Cerebellar cortex (tissue), 1 donor: ENCODE data around the gene ABCC4.

Source experiments
- DNase-seq: peaks from one replicate; pipeline ENCODE4 v3.0.0-alpha.2; 2015; ENCODE audit warnings: low spot score

Gene ABCC4

DNA sequence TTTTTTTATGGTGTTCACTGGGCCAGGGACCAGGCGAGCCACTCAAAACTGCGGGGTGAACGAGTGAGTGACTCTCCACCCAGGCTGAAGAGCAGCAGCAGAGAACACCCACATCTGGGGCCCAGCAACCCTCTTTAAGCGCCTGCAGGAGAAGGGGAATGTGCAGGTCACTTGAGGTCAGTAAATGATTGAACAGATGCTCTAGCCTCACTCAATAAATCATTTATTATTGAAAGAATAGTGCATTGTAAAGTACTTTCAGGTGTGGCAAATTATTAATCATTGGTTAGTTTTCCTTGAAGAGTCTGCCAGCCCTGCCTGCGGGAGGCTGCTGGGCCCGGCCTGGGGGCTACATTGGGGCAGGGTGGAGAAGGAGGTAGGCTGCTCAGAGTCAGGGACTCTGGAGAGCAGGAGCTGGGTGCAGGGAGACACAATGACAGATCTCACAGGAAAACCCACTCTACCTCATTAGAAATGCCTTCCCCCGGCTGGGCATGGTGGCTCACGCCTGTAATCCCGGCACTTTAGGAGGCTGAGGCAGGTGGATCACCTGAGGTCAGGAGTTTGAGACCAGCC is 42.5 kb downstream of the ABCC4 start:
- DNase-seq = no peak

DNA sequence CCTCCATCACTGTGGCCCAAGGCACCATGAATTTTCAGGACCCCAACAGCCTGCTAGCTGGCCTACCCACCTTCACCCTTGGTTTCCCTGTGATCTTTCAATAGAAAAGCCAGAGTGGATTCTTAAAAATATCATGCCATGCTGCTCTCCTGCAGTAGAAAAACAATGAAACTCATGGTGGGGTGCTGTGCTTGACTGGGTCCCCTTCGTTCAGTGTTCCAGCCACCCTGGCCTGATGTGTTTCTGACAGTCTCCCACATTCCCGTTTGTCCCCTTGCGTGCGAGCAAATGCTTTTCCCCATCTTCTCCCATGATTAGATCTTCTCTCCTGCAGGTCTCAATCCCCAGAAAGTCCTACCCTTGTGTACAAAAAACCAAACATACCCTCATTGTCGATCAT is 43.2 kb downstream of the ABCC4 start:
- no peak for DNase-seq

- DNase-seq = no peak
Measured at GRCh38 chr13:95256091-95256490, 45.2 kb downstream of the ABCC4 start.

- no peak for DNase-seq
Measured at GRCh38 chr13:95255072-95255732, 46.0 kb downstream of the ABCC4 start.

DNA sequence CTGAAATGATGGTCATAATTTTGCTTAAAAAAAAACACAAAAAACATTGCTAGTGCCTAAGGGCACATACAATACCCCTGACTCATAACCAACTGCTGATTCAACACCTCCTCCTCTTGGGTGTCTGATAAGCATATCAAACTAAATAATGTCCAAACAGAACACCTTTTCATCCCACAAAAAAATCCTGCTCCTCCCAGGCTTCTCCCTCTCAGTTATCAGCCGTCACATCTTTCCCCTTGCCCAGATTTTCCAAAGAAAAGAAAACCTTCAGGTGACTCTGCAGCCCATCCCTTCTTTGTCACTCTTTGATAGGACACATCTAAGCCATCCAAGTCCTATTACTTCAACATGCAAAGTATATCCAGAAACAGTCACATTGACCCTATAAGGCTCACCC is 46.9 kb downstream of the ABCC4 start:
- DNase-seq = no peak

- no peak for DNase-seq
Measured at GRCh38 chr13:95253033-95253432, 48.2 kb downstream of the ABCC4 start.

GRCh38 chr13:95251641-95252040 is 49.6 kb downstream of the ABCC4 start:
- no peak for DNase-seq

- no peak for DNase-seq
Measured at GRCh38 chr13:95250961-95251360, 50.3 kb downstream of the ABCC4 start.

- DNase-seq = no peak
Measured at GRCh38 chr13:95248953-95249352, 52.3 kb downstream of the ABCC4 start.

- DNase-seq = no peak
Measured at GRCh38 chr13:95247852-95248251, 53.4 kb downstream of the ABCC4 start.

GRCh38 chr13:95247171-95247570 is 54.1 kb downstream of the ABCC4 start:
- no peak for DNase-seq

- DNase-seq = no peak
Measured at GRCh38 chr13:95246292-95247082, 54.8 kb downstream of the ABCC4 start.

GRCh38 chr13:95245071-95245470 is 56.2 kb downstream of the ABCC4 start:
- DNase-seq = no peak

GRCh38 chr13:95243207-95243606 is 58.0 kb downstream of the ABCC4 start:
- no peak for DNase-seq

- no peak for DNase-seq
Measured at GRCh38 chr13:95241321-95241720, 59.9 kb downstream of the ABCC4 start.

GRCh38 chr13:95239283-95239682 is 62.0 kb downstream of the ABCC4 start:
- no peak for DNase-seq

DNA sequence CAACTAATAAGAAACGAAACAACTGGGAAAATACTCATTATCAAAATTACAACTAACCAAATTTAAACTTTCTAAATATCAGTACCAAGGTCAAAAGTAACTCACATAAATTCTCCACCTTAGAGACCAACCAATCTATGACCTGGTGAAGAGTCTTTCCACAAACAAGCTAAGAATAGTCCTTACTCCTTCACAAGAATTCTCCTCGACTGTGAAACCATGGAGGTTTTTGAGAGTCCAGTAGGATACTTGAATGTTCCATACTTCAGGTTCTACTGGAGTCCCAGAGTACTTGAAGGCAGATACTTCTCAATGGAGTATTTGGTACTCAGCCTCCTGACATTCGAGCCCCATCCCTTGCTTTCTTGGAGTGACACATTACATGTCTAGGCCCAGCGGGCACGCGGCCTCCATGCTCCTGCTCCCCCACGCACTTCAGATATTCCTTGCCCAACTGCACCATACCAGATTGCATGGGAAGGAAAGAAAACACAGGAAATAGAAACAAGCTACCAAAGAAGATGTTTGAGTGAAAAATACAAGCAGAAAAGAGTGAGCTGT is 63.9 kb downstream of the ABCC4 start:
- no peak for DNase-seq

DNA sequence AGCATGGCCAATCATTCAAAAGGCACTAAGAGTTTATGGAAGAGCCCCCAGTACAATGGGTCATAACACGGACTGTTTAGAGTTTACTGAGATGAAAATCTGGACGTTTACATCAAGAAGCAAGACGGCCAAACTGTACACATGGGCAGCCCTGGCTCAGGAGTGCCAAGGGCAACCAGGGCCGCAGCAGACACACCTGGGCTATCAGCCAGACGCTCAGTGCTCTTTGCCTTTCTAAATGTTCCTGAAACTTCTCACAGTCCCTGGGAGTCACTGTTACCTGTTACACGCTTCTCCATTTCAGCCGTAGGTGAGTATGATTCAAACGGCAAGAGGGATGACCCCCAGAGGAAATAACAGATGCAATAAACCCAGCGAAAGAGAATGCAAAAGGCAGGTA is 64.5 kb downstream of the ABCC4 start:
- DNase-seq = no peak

GRCh38 chr13:95235974-95236373 is 65.3 kb downstream of the ABCC4 start:
- no peak for DNase-seq

GRCh38 chr13:95235199-95235756 is 66.0 kb downstream of the ABCC4 start:
- DNase-seq = no peak

DNA sequence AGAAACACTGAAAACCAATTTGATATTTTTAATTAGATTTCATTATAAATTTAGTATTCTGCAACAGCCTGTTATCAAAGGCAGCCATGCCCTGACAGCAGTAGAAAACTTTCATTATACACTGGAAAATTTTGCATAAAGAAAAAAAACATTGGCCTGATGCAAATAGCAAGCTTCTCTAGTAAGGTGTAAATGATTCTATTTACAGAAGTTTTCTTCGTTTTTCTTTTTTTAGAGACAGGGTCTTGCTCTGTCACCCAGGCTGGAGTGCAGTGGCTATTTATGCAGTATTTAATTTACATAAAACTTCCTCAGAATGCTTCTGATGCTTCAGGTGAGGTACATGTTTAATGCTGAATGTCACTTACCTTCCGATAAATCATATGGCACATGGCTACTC is 67.0 kb downstream of the ABCC4 start:
- no peak for DNase-seq

DNA sequence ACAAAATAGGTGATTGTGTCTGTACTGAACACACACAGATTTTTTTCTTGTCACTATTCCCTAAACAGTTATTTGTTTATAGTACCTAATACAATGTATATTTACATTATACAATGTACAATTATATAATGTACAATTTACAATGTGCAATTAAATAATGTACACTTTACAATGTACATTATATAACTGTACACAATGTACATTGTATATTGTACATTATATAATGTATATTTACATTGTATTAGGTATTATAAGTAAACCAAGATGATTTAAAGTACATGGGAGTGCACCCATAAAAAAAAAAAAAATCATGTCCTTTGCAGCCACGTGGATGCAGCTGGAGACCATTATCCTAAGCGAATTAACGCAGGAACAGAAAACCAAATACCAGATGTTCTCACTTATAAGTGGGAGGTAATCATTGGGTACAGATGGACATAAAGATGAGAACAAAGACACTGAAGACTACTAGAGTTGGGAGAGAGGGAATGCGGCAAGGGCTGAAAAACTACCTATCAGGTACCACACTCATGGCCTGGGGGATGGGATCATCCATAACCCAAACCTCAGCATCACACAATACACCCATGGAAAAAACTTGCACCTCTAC is 68.1 kb downstream of the ABCC4 start:
- no peak for DNase-seq
